KMS-11 (cell line): ENCODE measurements around the gene TRIM66.

Experiments
- H2AFZ ChIP-seq: fragments of 200-600 bp; sonication (generic); 2 replicates; pipeline ENCODE4 v1.6.1; 2016; ENCODE audit warnings: antibody characterized with exemption, mixed run types, low read depth
- H3K27ac ChIP-seq: fragments of 200-600 bp; sonication (generic); 2 replicates; pipeline ENCODE4 v1.6.1; 2016; ENCODE audit warnings: mild to moderate bottlenecking, mixed run types
- H3K27me3 ChIP-seq: fragments of 200-600 bp; sonication (generic); 2 replicates; pipeline ENCODE4 v1.6.1; 2017; ENCODE audit warnings: mild to moderate bottlenecking, low read depth, mixed run types, moderate library complexity; ENCODE audit not compliant: insufficient read depth
- H3K36me3 ChIP-seq: fragments of 200-600 bp; sonication (generic); 2 replicates; pipeline ENCODE4 v1.6.1; 2017; ENCODE audit warnings: mild to moderate bottlenecking, mixed run types; ENCODE audit not compliant: insufficient read depth
- H3K4me1 ChIP-seq: fragments of 200-600 bp; sonication (generic); 2 replicates; pipeline ENCODE4 v1.6.1; 2016; ENCODE audit warnings: mild to moderate bottlenecking, low read depth, mixed run types; ENCODE audit not compliant: poor library complexity, severe bottlenecking
- H3K4me2 ChIP-seq: fragments of 200-600 bp; sonication (generic); 2 replicates; pipeline ENCODE4 v1.7.0; 2016; ENCODE audit warnings: mild to moderate bottlenecking, mixed run types
- H3K4me3 ChIP-seq: fragments of 200-600 bp; sonication (generic); IDR thresholded peaks from 2 replicates; pipeline ENCODE4 v1.6.1; 2017; ENCODE audit warnings: low read depth, low read length, mixed read lengths; ENCODE audit not compliant: insufficient read depth
- H3K79me2 ChIP-seq: fragments of 200-600 bp; sonication (generic); 2 replicates; pipeline ENCODE4 v1.6.1; 2016; ENCODE audit warnings: low read depth, mixed run types; ENCODE audit not compliant: insufficient read depth
- H3K9ac ChIP-seq: fragments of 200-600 bp; sonication (generic); 2 replicates; pipeline ENCODE4 v1.6.1; 2016; ENCODE audit warnings: mild to moderate bottlenecking, mixed run types
- H4K20me1 ChIP-seq: fragments of 200-600 bp; sonication (generic); 2 replicates; pipeline ENCODE4 v1.6.1; 2016; ENCODE audit warnings: mild to moderate bottlenecking, mixed run types; ENCODE audit not compliant: insufficient read depth
- CTCF ChIP-seq: fragments of 200-600 bp; sonication (generic); conservative IDR thresholded peaks from 2 replicates; pipeline ENCODE4 v1.6.1; 2017; ENCODE audit warnings: low read depth, mild to moderate bottlenecking, antibody characterized with exemption, low read length, moderate library complexity, mixed read lengths

The TRIM66 gene

GRCh38 chr11:8715501-8715900, 33.0 kb upstream of the TRIM66 start:
- H3K79me2 ChIP-seq, result no peaks in the 10 kb centered on the region
- H2AFZ ChIP-seq, result no peak overlapping the region
- no peaks in the 10 kb centered on the region for H3K27me3 ChIP-seq
- H3K4me2 ChIP-seq, result no peak overlapping the region
- H3K36me3 ChIP-seq, result no peaks in the 10 kb centered on the region
- no peak overlapping the region for H3K4me3 ChIP-seq
- no peak overlapping the region for H3K27ac ChIP-seq
- TF ChIP-seq CTCF, result no peak
- no peaks in the 10 kb centered on the region for H3K4me1 ChIP-seq
- no peaks in the 10 kb centered on the region for H4K20me1 ChIP-seq
- no peak overlapping the region for H3K9ac ChIP-seq

DNA sequence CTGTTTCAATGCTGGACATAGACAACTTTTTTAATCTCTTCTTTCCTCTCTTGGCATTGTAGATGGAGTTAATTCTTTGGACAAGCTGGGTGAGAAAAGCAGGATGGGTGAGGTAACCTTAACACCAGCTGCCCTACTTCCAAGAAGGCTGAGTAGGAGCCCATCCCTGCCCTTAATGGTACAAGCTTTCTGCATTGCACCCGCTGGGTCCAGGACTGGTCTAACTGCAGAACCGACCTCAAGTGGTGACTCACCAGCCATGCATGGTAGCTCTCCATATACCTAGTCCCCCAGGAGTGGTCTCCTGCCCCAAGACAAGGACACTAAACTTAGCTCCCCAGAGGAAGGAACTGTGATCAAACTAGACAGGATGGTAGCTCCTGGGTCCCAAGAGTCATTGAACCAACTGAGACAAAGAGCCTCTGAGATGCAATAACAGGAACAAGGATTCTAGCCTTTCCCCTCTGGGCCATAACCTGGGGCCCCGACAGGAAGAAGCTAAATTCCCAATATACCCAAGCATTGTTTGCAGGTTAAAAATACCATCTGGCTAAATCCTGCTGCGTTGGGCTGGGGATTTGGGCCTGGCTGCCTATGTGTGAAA, 32.3 kb upstream of the TRIM66 start:
- Histone ChIP-seq H3K4me1 (no peaks in the 10 kb centered on the region), H3K79me2 (no peaks in the 10 kb centered on the region), H3K4me2 (no peak overlapping the region), H3K27ac (no peak overlapping the region), H2AFZ (no peak overlapping the region), H3K27me3 (no peaks in the 10 kb centered on the region), H4K20me1 (no peaks in the 10 kb centered on the region), H3K4me3 (no peak overlapping the region), H3K36me3 (no peaks in the 10 kb centered on the region), H3K9ac (no peak overlapping the region)
- no peak for TF ChIP-seq CTCF

DNA sequence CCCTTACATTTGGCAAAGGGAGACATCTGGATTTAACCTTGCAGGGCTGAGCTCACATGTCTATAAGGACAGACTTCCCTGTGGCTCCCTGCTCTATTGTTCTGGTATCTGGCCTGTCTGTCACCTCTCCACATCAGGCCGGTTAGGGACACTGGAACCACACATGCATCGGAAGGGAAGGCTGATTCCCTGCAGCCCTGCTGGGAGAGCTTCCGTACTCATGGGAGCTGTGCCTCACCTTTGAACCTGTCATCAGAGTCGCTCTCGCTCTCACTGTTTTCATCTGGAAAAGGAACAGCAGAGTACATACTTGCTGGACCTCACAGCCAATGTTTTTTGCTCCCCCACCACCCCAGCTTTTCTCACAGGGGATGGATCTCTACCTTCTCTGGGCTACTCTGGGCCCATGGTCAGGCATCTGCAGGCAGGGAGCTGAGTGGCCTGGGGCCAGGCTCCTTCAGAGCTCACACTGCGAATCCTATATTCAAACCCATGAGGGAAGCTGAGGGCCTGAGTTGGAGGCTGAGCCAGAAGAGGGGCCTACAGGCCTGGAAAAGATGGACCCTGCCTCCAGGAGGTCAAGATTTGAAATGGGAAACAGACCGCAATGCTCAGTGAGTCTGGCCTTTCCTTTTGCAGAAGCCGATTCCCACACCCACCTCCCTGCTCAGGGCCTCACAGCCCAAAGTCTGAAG, 31.4 kb upstream of the TRIM66 start:
- H3K4me2 ChIP-seq, result no peak overlapping the region
- no peak overlapping the region for H3K9ac ChIP-seq
- no peak overlapping the region for H3K27ac ChIP-seq
- H3K4me1 ChIP-seq, result no peaks in the 10 kb centered on the region
- TF ChIP-seq CTCF, result no peak
- no peaks in the 10 kb centered on the region for H4K20me1 ChIP-seq
- no peaks in the 10 kb centered on the region for H3K79me2 ChIP-seq
- no peak overlapping the region for H3K4me3 ChIP-seq
- no peaks in the 10 kb centered on the region for H3K36me3 ChIP-seq
- no peak overlapping the region for H2AFZ ChIP-seq
- H3K27me3 ChIP-seq, result no peaks in the 10 kb centered on the region

DNA sequence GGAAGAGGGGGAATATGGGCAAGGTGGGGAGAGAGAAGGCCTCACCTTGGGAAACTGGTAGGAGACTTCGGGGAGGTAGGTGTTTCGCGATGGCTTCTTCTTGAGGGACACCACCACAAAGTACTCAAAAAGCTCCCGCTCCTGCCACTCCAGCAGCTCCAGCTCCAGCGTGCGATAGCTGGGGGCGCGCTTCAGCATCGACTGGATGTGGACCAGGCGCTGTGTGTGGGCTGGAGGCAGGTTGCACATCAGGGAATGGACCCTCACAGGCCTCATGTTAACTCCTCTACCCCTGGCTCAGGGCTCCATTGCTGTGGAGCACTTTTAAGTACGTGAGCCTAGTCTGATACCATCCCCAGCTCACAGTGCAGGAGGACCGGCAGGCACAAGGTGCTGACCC, 30.0 kb upstream of the TRIM66 start:
- Histone ChIP-seq H3K27ac (no peak overlapping the region), H3K27me3 (no peaks in the 10 kb centered on the region), H4K20me1 (no peaks in the 10 kb centered on the region), H3K4me1 (no peaks in the 10 kb centered on the region), H3K4me2 (no peak overlapping the region), H2AFZ (no peak overlapping the region), H3K9ac (no peak overlapping the region), H3K4me3 (no peak overlapping the region), H3K36me3 (no peaks in the 10 kb centered on the region), H3K79me2 (no peaks in the 10 kb centered on the region)
- TF ChIP-seq CTCF, result no peak
